B cell (primary cell): ENCODE measurements around the gene SLC50A1. TPM values are rescaled to one million over a fixed set of nuclear protein-coding genes. Genes with fewer than 3 reads are reported as not detected.

Experiments used
- ATAC-seq: fragments of 200-7000 bp; cut with Tn5 transposase; one replicate; pipeline ENCODE4 v1.10.0; 2021; ENCODE audit warnings: low read depth, mild to moderate bottlenecking, moderate number of reproducible peaks, moderate library complexity
- CTCF ChIA-PET: fragments of 350-600 bp; sonication (Branson Sonifier 250); formaldehyde crosslinking; loops from one replicate; lab custom pipeline; 2021; ENCODE audit warnings: antibody characterized with exemption, inconsistent platforms; lab: Charles Lee
- POLR2A ChIA-PET: fragments of 350-600 bp; sonication (Branson Sonifier 250); formaldehyde crosslinking; loops from one replicate; lab custom pipeline; 2021; ENCODE audit warnings: antibody characterized with exemption; lab: Charles Lee
- DNase-seq: peaks from one replicate; pipeline ENCODE4 v3.0.0; 2013
- H2AFZ ChIP-seq: 2 replicates; pipeline ENCODE4 v1.6.1; 2012; ENCODE audit warnings: mild to moderate bottlenecking, low read depth, low read length; ENCODE audit not compliant: insufficient read depth, poor library complexity, severe bottlenecking
- H3K27ac ChIP-seq, 2 donors: 1 replicate in 1 of 2; 2 replicates in 1 of 2; pipeline ENCODE4 v1.5.1; 2012 to 2013; ENCODE audit warnings: low read length in 2 of 2, mild to moderate bottlenecking in 2 of 2, moderate library complexity in 1 of 2
- H3K27me3 ChIP-seq, 4 experiments: fragments of 200-600 bp in 1 of 4; sonication (generic) in 1 of 4; replicated peaks in 1 of 4; 1 replicate in 2 of 4; 2 replicates in 2 of 4; pipeline versions ENCODE4 v1.6.1 to v1.7.0; 2013 to 2016; ENCODE audit warnings: low read length in 3 of 4, mild to moderate bottlenecking in 2 of 4, mixed read lengths in 1 of 4, moderate library complexity in 1 of 4; ENCODE audit not compliant: insufficient read depth in 4 of 4, control insufficient read depth in 3 of 4; ENCODE audit errors: control extremely low read depth in 1 of 4
- H3K36me3 ChIP-seq, 2 experiments: replicated peaks in 1 of 2; 1 replicate in 1 of 2; 2 replicates in 1 of 2; pipeline versions ENCODE4 v1.6.1 to v1.7.1; 2013; ENCODE audit warnings: low read length in 1 of 2; ENCODE audit not compliant: insufficient read depth in 2 of 2, control insufficient read depth in 1 of 2; ENCODE audit errors: control extremely low read depth in 1 of 2, extremely low read depth in 1 of 2
- H3K4me1 ChIP-seq, 2 donors: fragments of 200-600 bp in 1 of 2; sonication (generic) in 1 of 2; 1 replicate in 1 of 2; 2 replicates in 1 of 2; pipeline versions ENCODE4 v1.5.1 to v1.6.1; 2013 to 2017; ENCODE audit warnings: low read length in 2 of 2; ENCODE audit not compliant: control insufficient read depth in 2 of 2, insufficient read depth in 2 of 2
- H3K4me2 ChIP-seq: replicated peaks from 2 replicates; pipeline ENCODE3; 2012; ENCODE audit warnings: mild to moderate bottlenecking, low read depth, low read length; ENCODE audit not compliant: poor library complexity, severe bottlenecking
- H3K4me3 ChIP-seq, 5 experiments: fragments of 200-600 bp in 1 of 5; sonication (generic) in 1 of 5; 1 replicate in 3 of 5; 2 replicates in 2 of 5; pipeline versions ENCODE4 v1.5.1 to v1.7.0; 2011 to 2016; ENCODE audit warnings: low read length in 4 of 5, mild to moderate bottlenecking in 4 of 5, low read depth in 2 of 5, control low read depth in 1 of 5, moderate library complexity in 1 of 5; ENCODE audit not compliant: insufficient read depth in 1 of 5; ENCODE audit errors: control extremely low read depth in 1 of 5, extremely low read depth in 1 of 5
- H3K79me2 ChIP-seq: fragments of 200-600 bp; sonication (generic); one replicate; pipeline ENCODE4 v1.6.0; 2016; ENCODE audit warnings: low read length; ENCODE audit not compliant: control insufficient read depth, insufficient read depth
- H3K9ac ChIP-seq: fragments of 200-600 bp; sonication (generic); 2 replicates; pipeline ENCODE4 v1.6.1; 2017; ENCODE audit warnings: mild to moderate bottlenecking, low read length, moderate library complexity
- H3K9me3 ChIP-seq, 3 donors: one replicate each; pipeline versions ENCODE4 v1.6.1 to v1.7.1; 2013; ENCODE audit warnings: low read length in 2 of 3; ENCODE audit not compliant: control insufficient read depth in 2 of 3, insufficient read depth in 1 of 3; ENCODE audit errors: control extremely low read depth in 1 of 3
- H4K20me1 ChIP-seq: 2 replicates; pipeline ENCODE4 v1.6.0; 2012; ENCODE audit warnings: mild to moderate bottlenecking, low read length; ENCODE audit not compliant: insufficient read depth, control insufficient read depth, poor library complexity, severe bottlenecking
- H3K27ac Mint-ChIP-seq: one replicate; pipeline ENCODE4 v1.8.0; 2021; ENCODE audit warnings: mixed read lengths
- H3K27me3 Mint-ChIP-seq: one replicate; pipeline ENCODE4 v1.8.0; 2021; ENCODE audit warnings: mixed read lengths
- H3K4me1 Mint-ChIP-seq: one replicate; pipeline ENCODE4 v1.8.0; 2021; ENCODE audit warnings: mixed read lengths
- H3K4me3 Mint-ChIP-seq: one replicate; pipeline ENCODE4 v1.8.0; 2021; ENCODE audit warnings: mixed read lengths
- H3K9me3 Mint-ChIP-seq: one replicate; pipeline ENCODE4 v1.8.0; 2022; ENCODE audit warnings: mixed read lengths; ENCODE audit not compliant: insufficient read depth
- CTCF ChIP-seq: fragments of 200-600 bp; IDR thresholded peaks from one replicate; pipeline ENCODE4 v1.8.0; 2022; ENCODE audit warnings: antibody characterized with exemption, mild to moderate bottlenecking
- EZH2 ChIP-seq: IDR thresholded peaks from 2 replicates; pipeline ENCODE4 v1.6.1; 2012; ENCODE audit warnings: borderline replicate concordance, low read depth, mild to moderate bottlenecking, moderate library complexity, low read length; ENCODE audit not compliant: insufficient read depth, poor library complexity, severe bottlenecking
- WGBS: methylation state at CpG from one replicate; pipeline ENCODE4 v1.1.5; 2013; ENCODE audit warnings: missing lambda C conversion rate; ENCODE audit not compliant: insufficient coverage; 5-methylcytosine and 5-hydroxymethylcytosine counted together
- intact Hi-C: fragments of 100-400 bp; cut with micrococcal nuclease; formaldehyde crosslinking; loops from one replicate; pipeline ENCODE4 v1.10.0; 2022
- polyA plus RNA-seq: library from polyadenylated mRNA; depleted of rRNA; stranded (reverse); fragments of >200 nt; gene quantifications from 2 replicates; pipeline ENCODE4 v1.2.3, GENCODE V29; 2012
- total RNA-seq, 2 donors: library from RNA; stranded (reverse); fragments of 120-200 nt in 1 of 2; gene quantifications; 1 replicate in 1 of 2; 2 replicates in 1 of 2; pipeline versions ENCODE4 v1.2.3 to v1.2.4, GENCODE V29; 2013 to 2022

SLC50A1 gene
- total and polyA plus RNA-seq, 2 donors (not counting 1 experiment from before 2014, with no cell fraction given) = 62.8 to 86.8 TPM

GRCh38 chr1:155120253-155120652 is 15.4 kb upstream of the SLC50A1 start:
- no peak overlapping the region for H3K27ac Mint-ChIP-seq
- ATAC-seq = no peak
- H3K9me3 ChIP-seq = no peaks in the 10 kb centered on the region
- intact Hi-C loops = no loop called here
- CTCF ChIA-PET = interaction anchor here (1.3 to 2.2 kb wide), 3 partner anchors 10 to 52 kb away, joined by 3 to 8 read pairs (median 5); partner anchors contain the start of gene KRTCAP2
- H3K27me3 ChIP-seq = peaks cover 0 to 12% (median 3%) of the 10 kb centered on the region in 4 experiments
- no peaks in the 10 kb centered on the region for H3K9me3 Mint-ChIP-seq
- TF ChIP-seq EZH2 = no peak
- TF ChIP-seq CTCF = no peak
- no peak overlapping the region for H3K4me2 ChIP-seq
- no CpG with 5 or more reads among the region's 6 CpGs for WGBS
- no peaks in the 10 kb centered on the region for H3K36me3 ChIP-seq
- no peak overlapping the region for H3K4me3 ChIP-seq
- no peaks in the 10 kb centered on the region for H3K4me1 Mint-ChIP-seq
- no peak overlapping the region for H2AFZ ChIP-seq
- H3K79me2 ChIP-seq = no peaks in the 10 kb centered on the region
- no peak overlapping the region for H3K4me3 Mint-ChIP-seq
- no peaks in the 10 kb centered on the region for H4K20me1 ChIP-seq
- no peak overlapping the region for H3K27ac ChIP-seq
- POLR2A ChIA-PET = no interaction called here
- H3K27me3 Mint-ChIP-seq = peaks cover 45% of the 10 kb centered on the region
- H3K9ac ChIP-seq = no peak overlapping the region
- H3K4me1 ChIP-seq = no peaks in the 10 kb centered on the region
- no peak for DNase-seq

DNA sequence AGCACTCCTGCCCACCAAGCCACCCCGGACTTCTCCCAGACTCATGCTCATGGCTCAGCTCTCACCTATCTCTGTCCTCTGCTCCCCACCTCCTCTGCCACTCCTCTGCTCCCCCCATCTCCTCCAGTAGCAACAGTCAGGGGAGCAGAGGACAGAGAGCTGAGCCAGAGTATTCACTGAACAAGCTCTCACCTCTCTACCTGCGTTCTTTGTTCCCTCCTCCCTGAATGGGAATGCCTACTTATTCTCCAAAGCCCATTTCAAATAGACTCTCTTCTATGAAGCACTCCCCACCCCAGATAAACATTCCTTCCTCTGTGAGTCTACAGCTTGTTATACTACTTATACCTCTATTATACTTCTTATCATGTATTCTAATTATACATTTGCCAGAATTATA is 14.4 kb upstream of the SLC50A1 start:
- Mint-ChIP-seq H3K27ac (no peak overlapping the region), H3K4me3 (no peak overlapping the region), H3K27me3 (peaks cover 43% of the 10 kb centered on the region), H3K4me1 (peaks cover 3% of the 10 kb centered on the region), H3K9me3 (no peaks in the 10 kb centered on the region)
- Histone ChIP-seq H3K4me1 (peaks cover under 1 to 2% of the 10 kb centered on the region in 2 donors), H3K4me3 (no peak overlapping the region), H3K9me3 (no peaks in the 10 kb centered on the region), H3K79me2 (no peaks in the 10 kb centered on the region), H3K27me3 (peaks cover 0 to 20% (median 5%) of the 10 kb centered on the region in 4 experiments), H4K20me1 (no peaks in the 10 kb centered on the region), H3K36me3 (no peaks in the 10 kb centered on the region), H3K9ac (no peak overlapping the region), H2AFZ (no peak overlapping the region), H3K27ac (no peak overlapping the region), H3K4me2 (no peak overlapping the region)
- intact Hi-C loops = no loop called here
- no peak for TF ChIP-seq CTCF
- ATAC-seq (no peak), DNase-seq (no peak)
- POLR2A ChIA-PET = no interaction called here
- WGBS = 94% methylated on average over 2 of the region's 2 CpGs
- CTCF ChIA-PET = interaction anchor here (1.3 to 2.2 kb wide), 5 partner anchors 9 to 51 kb away, joined by 3 to 8 read pairs (median 6); partner anchors contain the start of gene KRTCAP2
